ENCODE data around the gene MED16.

Gene MED16

GRCh38 chr19:892894-893689, at the start of gene MED16, which contains the start of gene RNU6-9:
Gene MED16, minus strand, starts transcription at chr19:893187. Its CDS starts 2,056 bp downstream, at chr19:891131.
Gene RNU6-9, plus strand, starts transcription at chr19:893484.
- peak within 1 kb of the TSS; percentile 79 for H3K4me3 ChIP-seq (ENCODE audit: low read length)
- DNase-seq (ENCODE audit: low read depth): peak; percentile 95
- no peak for TF ChIP-seq CTCF (IDR thresholded peaks at IDR 0.05; ENCODE audit: insufficient read depth, low read depth, low read length, missing control alignments)

GRCh38 chr19:942133-942645, 49.2 kb upstream of the MED16 start:
- TF ChIP-seq CTCF (IDR thresholded peaks at IDR 0.05; ENCODE audit: insufficient read depth, low read depth, low read length, missing control alignments): no peak
- no peak overlapping the region for H3K4me3 ChIP-seq (ENCODE audit: low read length)
- DNase-seq (ENCODE audit: low read depth): no peak

- no peak for TF ChIP-seq CTCF (IDR thresholded peaks at IDR 0.05; ENCODE audit: insufficient read depth, low read depth, low read length, missing control alignments)
- no peak for DNase-seq (ENCODE audit: low read depth)
- peak overlapping the region; percentile 29 for H3K4me3 ChIP-seq (ENCODE audit: low read length)
Observed at GRCh38 chr19:941292-942132, 48.5 kb upstream of the MED16 start.

- no peak for TF ChIP-seq CTCF (IDR thresholded peaks at IDR 0.05; ENCODE audit: insufficient read depth, low read depth, low read length, missing control alignments)
- H3K4me3 ChIP-seq (ENCODE audit: low read length): peak overlapping the region; percentile 29
- DNase-seq (ENCODE audit: low read depth): peak; percentile 48
Observed at GRCh38 chr19:940591-941291, 47.8 kb upstream of the MED16 start.

- no peak for TF ChIP-seq CTCF (IDR thresholded peaks at IDR 0.05; ENCODE audit: insufficient read depth, low read depth, low read length, missing control alignments)
- DNase-seq (ENCODE audit: low read depth): no peak
- H3K4me3 ChIP-seq (ENCODE audit: low read length): no peak overlapping the region
Observed at GRCh38 chr19:939922-940321, 46.9 kb upstream of the MED16 start.

GRCh38 chr19:939439-939838, 46.5 kb upstream of the MED16 start:
- DNase-seq (ENCODE audit: low read depth): no peak
- TF ChIP-seq CTCF (IDR thresholded peaks at IDR 0.05; ENCODE audit: insufficient read depth, low read depth, low read length, missing control alignments): no peak
- no peak overlapping the region for H3K4me3 ChIP-seq (ENCODE audit: low read length)

Measured in epithelial cell of esophagus (primary cell).